Motor neuron (in vitro differentiated cells): ENCODE results near the gene TUFT1. TPM values are rescaled to one million over a fixed set of nuclear protein-coding genes. Genes with fewer than 3 reads are reported as not detected.
"Not testable (repeated sequence)": the region's sequence is repeated elsewhere in the genome, so short reads cannot be mapped to it uniquely, and the experiment has no call there.

Experiments
- ATAC-seq, 8 experiments: fragments of 200-7000 bp; cut with Tn5 transposase; replicated peaks in 6 of 8; 2 replicates each; pipeline ENCODE4 v1.8.0; 2021; ENCODE audit warnings: mild to moderate bottlenecking in 8 of 8, moderate library complexity in 8 of 8
- H3K27ac ChIP-seq, 2 donors: fragments of 250-450 bp; sonication (Bioruptor Pico); 2 replicates each; pipeline ENCODE4 v1.9.0; 2021; ENCODE audit warnings: antibody characterized with exemption in 2 of 2, mild to moderate bottlenecking in 2 of 2, moderate library complexity in 1 of 2
- H3K4me1 ChIP-seq, 2 donors: fragments of 250-450 bp; sonication (Bioruptor Pico); replicated peaks in 1 of 2; 2 replicates each; pipeline ENCODE4 v1.6.1; 2021; ENCODE audit warnings: antibody characterized with exemption in 2 of 2, mild to moderate bottlenecking in 2 of 2, moderate library complexity in 1 of 2
- H3K4me3 ChIP-seq, 5 donors: fragments of 250-450 bp; sonication (Bioruptor Pico); 2 replicates each; pipeline ENCODE4 v1.9.0; 2021; ENCODE audit warnings: antibody characterized with exemption in 5 of 5, mild to moderate bottlenecking in 5 of 5, moderate library complexity in 4 of 5
- WGBS, 10 experiments: fragments of 450-650 bp; shearing (Covaris generic); methylation state at CpG; one replicate each; pipeline ENCODE4 v1.0.0; 2022; 5-methylcytosine and 5-hydroxymethylcytosine counted together
- in situ Hi-C, 9 experiments: fragments of 400-800 bp; cut with MboI; loops; one replicate each; pipeline ENCODE4 v1.15.0; 2021; ENCODE audit warnings: low sequenced_read_pairs in 9 of 9, low pct_unique_long_range_greater_than_20kb in 2 of 9; ENCODE audit not compliant: unreplicated experiment in 9 of 9
- total RNA-seq, 8 experiments: library from RNA; unstranded; fragments of 300-600 nt; gene quantifications; 2 replicates each; pipeline versions ENCODE4 v1.2.3 to v1.2.4, GENCODE V29; 2022

The TUFT1 gene
- total RNA-seq, 8 experiments from 2014 or later = 0.87 to 33.7 (median 24.6) TPM

- no peak for ATAC-seq
- Histone ChIP-seq H3K27ac (no peak overlapping the region), H3K4me1 (peaks cover 7 to 11% of the 10 kb centered on the region in 2 donors), H3K4me3 (no peak overlapping the region)
- in situ Hi-C loops = no loop called here
- whole genome bisulfite sequencing, 10 experiments = 43 to 80% (median 66%) methylated on average over 1 of the region's 1 CpG; no CpG with 5 or more reads in 6 of the 10 experiments
Observed at GRCh38 chr1:151516031-151516511, 24.0 kb upstream of the TUFT1 start.

GRCh38 chr1:151518431-151518830, 21.7 kb upstream of the TUFT1 start:
- Histone ChIP-seq H3K27ac (no peak overlapping the region), H3K4me3 (no peak overlapping the region), H3K4me1 (no peaks in the 10 kb centered on the region)
- 80 to 100% (median 97%) methylated on average over 1 to 8 of the region's 12 CpGs; no CpG with 5 or more reads in 1 of the 10 experiments for whole genome bisulfite sequencing, 10 experiments
- in situ Hi-C loops = no loop called here
- no peak for ATAC-seq

- in situ Hi-C loops = no loop called here
- no peak overlapping the region for H3K4me3 ChIP-seq
- H3K4me1 ChIP-seq = no peaks in the 10 kb centered on the region
- H3K27ac ChIP-seq = no peak overlapping the region
- ATAC-seq = no peak
- WGBS, 10 experiments = 95 to 100% (median 98%) methylated on average over 1 to 14 of the region's 15 CpGs; no CpG with 5 or more reads in 6 of the 10 experiments
Observed at GRCh38 chr1:151518936-151519335, 21.2 kb upstream of the TUFT1 start.

- ATAC-seq = no peak
- Histone ChIP-seq H3K27ac (no peak overlapping the region), H3K4me1 (no peaks in the 10 kb centered on the region), H3K4me3 (no peak overlapping the region)
- in situ Hi-C loops = no loop called here
- WGBS, 10 experiments = 75 to 100% (median 85%) methylated on average over 1 to 2 of the region's 2 CpGs; no CpG with 5 or more reads in 3 of the 10 experiments
Observed at GRCh38 chr1:151519667-151520066, 20.4 kb upstream of the TUFT1 start.

GRCh38 chr1:151520359-151520758, 19.8 kb upstream of the TUFT1 start:
- in situ Hi-C loops = no loop called here
- peak in 1 of 8 experiments; percentile 36 for ATAC-seq
- H3K27ac ChIP-seq = no peak overlapping the region
- H3K4me3 ChIP-seq = no peak overlapping the region
- WGBS, 10 experiments = 40 to 100% (median 87%) methylated on average over 1 to 4 of the region's 4 CpGs; no CpG with 5 or more reads in 3 of the 10 experiments
- no peaks in the 10 kb centered on the region for H3K4me1 ChIP-seq

- H3K4me3 ChIP-seq, ATAC-seq, in situ Hi-C loops, H3K4me1 ChIP-seq, H3K27ac ChIP-seq: not testable (repeated sequence)
- WGBS, 10 experiments = 81 to 100% (median 86%) methylated on average over 1 to 7 of the region's 7 CpGs; no CpG with 5 or more reads in 4 of the 10 experiments
Observed at GRCh38 chr1:151522427-151522826, 17.7 kb upstream of the TUFT1 start.

- Histone ChIP-seq H3K4me1 (no peaks in the 10 kb centered on the region), H3K4me3 (no peak overlapping the region), H3K27ac (no peak overlapping the region)
- 39 to 73% (median 52%) methylated on average over 2 to 5 of the region's 5 CpGs; no CpG with 5 or more reads in 3 of the 10 experiments for WGBS, 10 experiments
- in situ Hi-C loops = no loop called here
- ATAC-seq = peak in 2 of 8 experiments; percentile 16 to 32
Observed at GRCh38 chr1:151523326-151523725, 16.8 kb upstream of the TUFT1 start.

GRCh38 chr1:151524736-151525135, 15.4 kb upstream of the TUFT1 start:
- Histone ChIP-seq H3K27ac (no peak overlapping the region), H3K4me3 (no peak overlapping the region), H3K4me1 (no peaks in the 10 kb centered on the region)
- ATAC-seq = no peak
- WGBS, 10 experiments = 81 to 100% (median 94%) methylated on average over 1 to 7 of the region's 7 CpGs; no CpG with 5 or more reads in 3 of the 10 experiments
- in situ Hi-C loops = no loop called here

- Histone ChIP-seq H3K4me1 (no peaks in the 10 kb centered on the region), H3K27ac (no peak overlapping the region), H3K4me3 (no peak overlapping the region)
- in situ Hi-C loops = no loop called here
- ATAC-seq = no peak
- 46 to 100% (median 74%) methylated on average over 1 to 7 of the region's 7 CpGs for WGBS, 10 experiments
Observed at GRCh38 chr1:151526735-151527525, 13.2 kb upstream of the TUFT1 start.

GRCh38 chr1:151529211-151529702, 10.9 kb upstream of the TUFT1 start:
- Histone ChIP-seq H3K27ac (no peak overlapping the region), H3K4me3 (no peak overlapping the region), H3K4me1 (no peaks in the 10 kb centered on the region)
- in situ Hi-C loops = no loop called here
- no peak for ATAC-seq
- WGBS, 10 experiments = 40 to 96% (median 84%) methylated on average over 1 to 11 of the region's 11 CpGs; no CpG with 5 or more reads in 3 of the 10 experiments

- no peak for ATAC-seq
- Histone ChIP-seq H3K4me1 (no peaks in the 10 kb centered on the region), H3K27ac (no peak overlapping the region), H3K4me3 (no peak overlapping the region)
- in situ Hi-C loops = no loop called here
- 60 to 96% (median 83%) methylated on average over 1 to 18 of the region's 18 CpGs; no CpG with 5 or more reads in 5 of the 10 experiments for WGBS, 10 experiments
Observed at GRCh38 chr1:151529781-151530180, 10.3 kb upstream of the TUFT1 start.

GRCh38 chr1:151530461-151530860, 9.6 kb upstream of the TUFT1 start:
- Histone ChIP-seq H3K27ac (no peak overlapping the region), H3K4me3 (no peak overlapping the region), H3K4me1 (no peaks in the 10 kb centered on the region)
- in situ Hi-C loops = no loop called here
- no peak for ATAC-seq
- 66 to 100% (median 76%) methylated on average over 1 to 9 of the region's 11 CpGs; no CpG with 5 or more reads in 4 of the 10 experiments for WGBS, 10 experiments

GRCh38 chr1:151533870-151534269, 6.2 kb upstream of the TUFT1 start:
- Histone ChIP-seq H3K4me3 (no peak overlapping the region), H3K4me1 (no peaks in the 10 kb centered on the region), H3K27ac (no peak overlapping the region)
- 67 to 88% (median 79%) methylated on average over 1 to 10 of the region's 10 CpGs; no CpG with 5 or more reads in 3 of the 10 experiments for WGBS, 10 experiments
- in situ Hi-C loops = no loop called here
- no peak for ATAC-seq
